GM04503 (cell line): ENCODE measurements around the gene GIMD1.
"Not testable (repeated sequence)": the region's sequence is repeated elsewhere in the genome, so short reads cannot be mapped to it uniquely, and the experiment has no call there.

Experiments used
- DNase-seq: peaks from one replicate; pipeline ENCODE4 v3.0.0-alpha.2; 2012; ENCODE audit warnings: low read depth

Gene GIMD1

GRCh38 chr4:106347167-106347566 lies 21.4 kb downstream of the GIMD1 start:
- no peak for DNase-seq

DNA sequence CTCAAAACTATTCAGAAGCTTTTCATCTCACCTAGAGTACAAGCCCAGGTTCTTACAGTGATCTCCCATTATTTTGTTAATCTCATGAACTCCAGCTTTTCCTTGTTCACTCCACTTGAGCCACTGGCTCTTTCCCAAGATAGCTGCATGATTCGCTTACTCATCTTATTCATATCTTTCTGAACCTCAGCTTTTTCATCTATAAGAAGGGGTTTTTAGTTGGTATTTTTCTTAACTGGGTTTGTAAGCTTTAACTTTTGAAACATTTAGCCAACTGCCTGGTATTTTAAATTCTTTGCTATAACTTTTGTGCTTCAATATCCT lies 24.0 kb downstream of the GIMD1 start:
- DNase-seq = no peak

GRCh38 chr4:106343865-106344646 lies 24.5 kb downstream of the GIMD1 start:
- no peak for DNase-seq

- no peak for DNase-seq
Observed at GRCh38 chr4:106340774-106341173, 27.8 kb downstream of the GIMD1 start.

DNA sequence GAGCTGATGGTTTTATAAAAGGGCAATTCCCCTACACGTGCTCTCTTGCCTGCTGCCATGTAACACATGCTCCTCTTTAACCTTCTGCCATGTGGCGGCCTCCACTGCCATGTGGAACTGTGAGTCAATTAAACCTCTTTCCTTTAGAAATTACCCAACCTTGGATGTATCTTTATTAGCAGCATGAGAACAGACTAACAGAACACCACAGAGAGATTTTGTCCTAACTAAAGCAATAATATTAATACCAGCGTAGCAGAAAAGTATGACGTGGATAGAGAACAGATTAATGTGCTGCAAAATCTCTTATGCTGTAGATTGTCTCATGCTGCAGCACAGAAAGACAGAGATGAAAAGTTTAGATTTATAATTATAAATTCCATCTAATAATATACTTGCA lies 29.1 kb downstream of the GIMD1 start:
- DNase-seq = no peak

- DNase-seq = no peak
Observed at GRCh38 chr4:106338671-106339070, 29.9 kb downstream of the GIMD1 start.

GRCh38 chr4:106337916-106338315 lies 30.7 kb downstream of the GIMD1 start:
- no peak for DNase-seq

- DNase-seq = no peak
Observed at GRCh38 chr4:106336618-106337017, 32.0 kb downstream of the GIMD1 start.

DNA sequence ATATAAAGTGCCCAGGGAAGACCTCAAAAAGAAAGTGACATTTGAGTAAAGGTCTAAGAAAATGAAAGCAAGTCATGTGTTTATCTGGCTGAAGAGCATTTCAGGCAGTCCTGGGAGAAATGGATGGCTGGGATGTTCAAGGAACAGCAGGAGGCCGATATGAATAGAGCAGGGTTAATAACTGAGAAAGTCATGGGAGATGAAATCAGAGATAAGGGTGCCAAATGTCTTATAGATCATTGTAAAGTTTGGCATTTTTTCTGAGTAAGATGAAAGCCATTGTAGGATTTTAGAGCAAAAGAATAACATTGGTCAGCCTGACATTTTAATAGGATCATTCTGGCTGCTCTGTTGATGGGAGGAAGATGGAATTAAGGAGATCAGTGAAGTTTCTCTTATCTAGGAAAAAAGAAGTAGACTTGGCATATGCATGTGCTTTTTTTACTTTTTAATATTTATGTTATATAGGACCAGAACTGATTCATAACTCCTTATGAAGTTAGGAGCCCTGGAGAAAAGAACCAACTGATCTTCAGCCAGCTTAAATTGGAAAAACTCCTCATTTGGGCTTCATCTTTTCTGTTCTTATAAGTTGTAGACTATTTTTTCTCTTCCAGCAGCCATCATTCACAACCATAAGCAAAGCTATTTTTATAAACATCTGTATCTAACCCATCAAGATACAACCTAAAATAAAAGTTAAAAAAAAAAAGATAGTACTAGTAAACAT lies 33.7 kb downstream of the GIMD1 start:
- no peak for DNase-seq

DNA sequence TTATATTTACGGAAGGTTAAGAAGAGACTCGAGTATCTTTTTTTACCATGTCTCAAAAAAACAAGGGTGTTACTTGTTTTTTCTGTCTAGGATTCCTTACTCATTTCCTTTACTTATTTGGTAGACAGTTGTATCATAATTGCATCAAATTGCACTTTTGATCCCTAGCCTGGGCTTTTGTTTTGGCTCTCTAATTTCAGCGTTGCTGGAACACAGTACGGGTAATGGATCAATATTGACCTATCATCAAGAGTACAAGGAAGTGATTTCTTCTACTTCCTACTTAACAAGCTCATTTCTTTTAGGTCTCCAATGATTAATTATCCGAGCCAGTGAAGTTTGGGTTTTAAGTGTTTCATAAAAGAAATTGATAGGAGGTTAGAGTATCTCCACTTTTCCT lies 35.4 kb downstream of the GIMD1 start:
- DNase-seq = no peak

GRCh38 chr4:106329041-106329618 lies 39.4 kb downstream of the GIMD1 start:
- no peak for DNase-seq

GRCh38 chr4:106325800-106326199 lies 42.8 kb downstream of the GIMD1 start:
- no peak for DNase-seq

DNA sequence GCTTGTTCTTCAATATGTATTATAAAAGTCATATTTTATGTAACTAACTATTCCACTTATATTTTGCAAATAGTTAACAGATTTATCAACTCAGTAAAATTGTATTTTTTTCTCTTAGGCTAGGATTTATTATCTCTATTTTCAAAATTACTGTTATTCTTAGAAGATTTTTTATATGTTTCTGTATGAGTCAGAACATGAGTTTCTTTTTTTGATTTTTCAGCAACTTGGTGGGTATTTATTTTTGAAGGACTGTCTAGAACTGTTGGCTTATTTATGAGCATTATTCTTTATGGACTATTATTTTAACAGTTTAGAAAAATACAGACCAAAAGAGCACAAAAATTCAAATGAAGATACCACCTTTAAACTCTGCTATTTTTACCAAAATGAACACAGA lies 45.5 kb downstream of the GIMD1 start:
- no peak for DNase-seq

GRCh38 chr4:106321814-106322213 lies 46.8 kb downstream of the GIMD1 start:
- not testable (repeated sequence) for DNase-seq

GRCh38 chr4:106321168-106321567 lies 47.4 kb downstream of the GIMD1 start:
- not testable (repeated sequence) for DNase-seq

DNA sequence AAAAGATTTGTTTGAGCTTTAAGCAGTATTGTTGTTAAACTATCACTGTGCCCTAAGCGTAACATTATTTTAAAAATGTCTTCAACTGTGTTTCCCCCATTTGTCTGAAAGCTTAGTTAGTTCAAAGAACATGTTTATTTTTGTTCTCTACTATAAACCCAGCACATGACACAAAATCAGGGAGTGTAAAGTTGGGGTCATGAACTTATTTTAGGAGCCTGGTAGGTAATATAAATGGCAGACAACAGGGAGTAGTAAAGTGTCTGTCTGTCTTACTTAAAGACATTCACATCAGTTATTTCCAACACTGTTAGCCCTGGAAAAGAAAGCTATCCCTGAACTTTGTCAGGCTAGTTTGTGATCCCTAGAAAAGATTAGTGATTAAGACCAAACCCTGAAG lies 48.3 kb downstream of the GIMD1 start:
- DNase-seq = no peak

GRCh38 chr4:106318511-106318910 lies 50.1 kb downstream of the GIMD1 start:
- DNase-seq = no peak

- no peak for DNase-seq
Observed at GRCh38 chr4:106317815-106318214, 50.8 kb downstream of the GIMD1 start.

GRCh38 chr4:106316773-106317409 lies 51.7 kb downstream of the GIMD1 start:
- no peak for DNase-seq

DNA sequence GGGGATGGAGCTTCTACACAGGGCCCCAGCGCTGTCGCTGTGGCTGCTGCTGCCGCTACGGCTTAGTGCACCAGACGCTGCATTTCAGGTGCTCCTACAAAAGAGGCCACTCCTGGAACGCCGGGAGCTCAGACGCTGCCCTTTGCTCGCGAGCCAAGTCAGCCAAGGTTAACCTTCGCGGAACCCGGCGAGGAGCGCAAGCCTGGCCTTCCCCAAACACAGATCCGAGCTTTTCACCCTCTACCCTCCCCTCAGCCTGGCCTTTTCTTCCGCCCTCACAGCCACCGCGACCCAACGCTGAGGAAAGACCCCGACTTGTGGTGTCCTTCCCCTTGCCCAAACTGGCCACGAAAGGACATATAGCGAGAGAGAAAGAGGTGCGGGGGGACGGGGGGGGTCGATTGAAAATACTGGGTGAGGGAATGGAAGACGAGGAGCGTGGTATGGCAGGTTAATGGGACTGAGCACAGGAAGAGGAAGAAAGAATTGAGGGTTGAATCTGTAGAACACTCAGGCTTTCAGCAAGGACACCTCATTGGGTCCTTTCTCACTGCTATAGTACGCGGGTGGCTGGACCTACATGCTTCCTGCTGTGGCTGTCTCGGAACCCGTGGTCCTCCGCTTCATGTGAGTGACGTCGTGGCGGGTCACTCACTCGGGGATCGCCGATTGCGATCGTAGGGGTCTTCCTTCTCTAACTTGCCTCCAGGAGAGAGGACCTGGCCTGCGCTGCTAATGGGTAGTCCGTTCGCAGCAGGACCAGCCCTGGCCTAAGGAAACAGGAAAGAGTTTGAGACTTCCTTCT lies 52.4 kb downstream of the GIMD1 start, which contains the start of the genes AIMP1 and TBCK:
AIMP1 (plus strand) TSS at position 583 of the 805 bp plus-strand sequence. CDS start 8,460 bp downstream, outside the sequence.
TBCK (minus strand) TSS at position 242 of the 805 bp plus-strand sequence. CDS start 7,249 bp downstream, outside the sequence.
- DNase-seq = peak; percentile 54

DNA sequence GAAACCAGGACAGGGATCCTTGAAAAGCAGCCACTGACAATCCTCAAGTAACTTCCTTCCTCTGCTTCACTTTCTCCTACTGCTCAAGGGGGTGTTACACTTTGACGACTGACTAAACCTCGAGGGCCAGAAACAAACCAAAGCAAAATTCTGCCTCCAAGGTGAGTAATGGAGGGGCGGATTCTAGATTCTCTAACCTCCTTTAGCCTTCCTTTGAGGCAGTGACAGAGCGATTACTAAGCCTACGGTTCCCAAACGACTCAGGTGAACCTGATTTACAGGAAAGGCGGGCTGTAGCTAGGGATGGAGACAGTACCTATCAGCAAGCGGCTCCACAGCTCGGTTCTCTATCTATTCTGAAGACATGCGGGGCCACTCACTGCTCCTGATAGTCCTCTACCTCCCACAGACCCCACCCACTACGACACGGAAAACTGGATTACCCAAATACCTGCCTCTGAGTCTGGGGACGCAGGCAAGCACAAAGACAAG lies 53.1 kb downstream of the GIMD1 start:
- DNase-seq = no peak

- no peak for DNase-seq
Observed at GRCh38 chr4:106314960-106315359, 53.6 kb downstream of the GIMD1 start.
